Measurements from ENCODE around the gene OR4F6. TPM values are rescaled to one million over a fixed set of nuclear protein-coding genes. Genes with fewer than 3 reads are reported as not detected.

OR4F6 gene
- total RNA-seq, 1 experiment from 2014 or later = not detected

GRCh38 chr15:101807345-101807945, 4.1 kb downstream of the OR4F6 start:
- no peak overlapping the region for H2BK12ac ChIP-seq (ENCODE audit: insufficient read length, low read depth, low read length)
- no peak for DNase-seq

More at GRCh38 chr15:101807345-101807945, 4.1 kb downstream of the OR4F6 start:
- Histone ChIP-seq H2AFZ (ENCODE audit: low read length) (no peak overlapping the region), H3K23me2 (ENCODE audit: insufficient read length, low read depth, low read length, poor library complexity, severe bottlenecking) (no peaks in the 10 kb centered on the region), H4K8ac (replicated peaks; ENCODE audit: insufficient read length, low read depth, low read length) (no peak overlapping the region), H3K79me1 (ENCODE audit: insufficient read depth, low read depth, low read length, poor library complexity, severe bottlenecking) (no peaks in the 10 kb centered on the region), H4K91ac (ENCODE audit: insufficient read length, low read depth, low read length) (no peak overlapping the region), H2AK5ac (ENCODE audit: insufficient read length, low read length) (no peak overlapping the region), H2BK5ac (ENCODE audit: insufficient read length, low read length) (no peak overlapping the region), H3K4me2 (ENCODE audit: insufficient read depth, insufficient read length, low read length) (no peak overlapping the region), H3K18ac (ENCODE audit: insufficient read length, low read depth, low read length) (no peak overlapping the region), H3K27me3 (ENCODE audit: insufficient read depth, low read length) (no peaks in the 10 kb centered on the region), H4K20me1 (ENCODE audit: control insufficient read depth, insufficient read depth, insufficient read length) (no peaks in the 10 kb centered on the region), H2BK20ac (ENCODE audit: low read depth, low read length, poor library complexity, severe bottlenecking) (no peak overlapping the region), H3K4ac (ENCODE audit: low read depth, low read length) (no peak overlapping the region), H4K5ac (ENCODE audit: insufficient read length, low read depth, low read length) (no peak overlapping the region), H3K9ac (ENCODE audit: extremely low read depth, insufficient read length, low read length) (no peak overlapping the region), H2BK15ac (ENCODE audit: low read depth, low read length) (no peak overlapping the region), H3K56ac (ENCODE audit: insufficient read length, low read depth, low read length) (no peak overlapping the region), H3K23ac (ENCODE audit: insufficient read length, low read depth, low read length) (no peak overlapping the region), H3K9me3 (ENCODE audit: control insufficient read depth, low read depth, low read length) (no peaks in the 10 kb centered on the region), H3K79me2 (ENCODE audit: insufficient read depth, low read length) (no peaks in the 10 kb centered on the region), H3K4me1 (ENCODE audit: insufficient read depth, low read length) (no peaks in the 10 kb centered on the region), H3K14ac (ENCODE audit: insufficient read depth, low read length) (no peak overlapping the region), H3K27ac (ENCODE audit: insufficient read length, low read depth, low read length) (no peak overlapping the region), H2BK120ac (ENCODE audit: low read depth, low read length, poor library complexity, severe bottlenecking) (no peak overlapping the region), H3T11ph (ENCODE audit: low read length) (no peak overlapping the region)
- peaks cover 16% of the 10 kb centered on the region for H3K27me3 Mint-ChIP-seq (ENCODE audit: low read depth)
- H3K4me3 Mint-ChIP-seq = no peak overlapping the region
- no CpG with 5 or more reads among the region's 10 CpGs for WGBS (ENCODE audit: extremely low coverage, insufficient read length, low lambda C conversion rate)
- no peaks in the 10 kb centered on the region for H3K4me1 Mint-ChIP-seq
- H3K9me3 Mint-ChIP-seq = no peaks in the 10 kb centered on the region; a peak in 1 of 5 replicates
- no peak for TF ChIP-seq CTCF (conservative IDR thresholded peaks at IDR 0.05)
- no peaks in the 10 kb centered on the region for H3K36me3 Mint-ChIP-seq (ENCODE audit: insufficient read depth in 1 of 3, low read depth in 3 of 3)
- H3K27ac Mint-ChIP-seq = peak overlapping the region in 1 of 3 experiments; percentile 17; a peak in 1 of 7 replicates
